Measurements from ENCODE around the gene LSM10. TPM values are rescaled to one million over a fixed set of nuclear protein-coding genes. Genes with fewer than 3 reads are reported as not detected.

The LSM10 gene
- total and polyA plus RNA-seq, 2 donors (not counting 3 experiments of a cell fraction or from before 2014, with no cell fraction given), result 38.2 to 76.9 TPM

- Histone ChIP-seq H3K4me2 (ENCODE audit: insufficient read depth, low read length) (peak overlapping the region; percentile 89), H4K20me1 (replicated peaks; ENCODE audit: control insufficient read depth, extremely low read depth, insufficient read depth, low read length) (no peaks in the 10 kb centered on the region), H3K9me3 (replicated peaks; ENCODE audit: control insufficient read depth, insufficient read depth, low read length) (no peaks in the 10 kb centered on the region), H3K79me2 (ENCODE audit: control insufficient read depth, insufficient read depth, low read length) (peaks cover 29% of the 10 kb centered on the region), H2AFZ (ENCODE audit: low read depth, low read length) (no peak overlapping the region), H3K9ac (replicated peaks; ENCODE audit: extremely low read depth, insufficient read depth, low read length) (peak overlapping the region; percentile 94), H3K36me3 (ENCODE audit: control insufficient read depth in 2 of 2, extremely low read depth in 1 of 2, insufficient read depth in 2 of 2, low read length in 2 of 2) (peaks cover 0 to 8% of the 10 kb centered on the region in 2 experiments), H3K27me3 (ENCODE audit: control insufficient read depth in 2 of 2, insufficient read depth in 2 of 2, low read length in 2 of 2) (no peaks in the 10 kb centered on the region), H3K4me3 (replicated peaks in 1 of 3; ENCODE audit: insufficient read depth in 1 of 3, low read depth in 1 of 3, low read length in 3 of 3) (no peak overlapping the region), H3K9me1 (replicated peaks; ENCODE audit: control insufficient read depth, extremely low read depth, insufficient read depth, low read length) (no peaks in the 10 kb centered on the region), H3K4me1 (ENCODE audit: control insufficient read depth, extremely low read depth, insufficient read depth, low read length) (peaks cover 24% of the 10 kb centered on the region), H3K27ac (ENCODE audit: insufficient read depth, low read depth, low read length) (peak overlapping the region; percentile 97)
- FAIRE-seq, result peak; percentile 8
- DNase-seq (ENCODE audit: low read depth, low spot score), result no peak
- CTCF ChIA-PET, result interaction anchor here (1.1 to 4.7 kb wide), 11 partner anchors 9 to 290 kb away, joined by 3 to 55 read pairs (median 8); partner anchors contain the start of genes EVA1B, LSM10 and SH3D21
- no TSS peak for BruUV-seq (replicated peaks)
- dilution Hi-C loops (cut with MboI; ENCODE audit: extremely low pct_ligation_motif_present, low sequenced_read_pairs) (no loop called here), intact Hi-C loops (cut with micrococcal nuclease) (loop anchor here (5.0 kb wide), 1 partner anchor 1090 kb away; no protein-coding TSS in a partner anchor)
- POLR2A ChIA-PET, result interaction anchor here (0.5 to 1.7 kb wide), 11 partner anchors 10 to 527 kb away, joined by 3 to 12 read pairs (median 5); partner anchors contain the start of gene LSM10
- TF ChIP-seq MYC (IDR thresholded peaks at IDR 0.05; ENCODE audit: low read depth, low read length), result no peak
- peak; percentile 25 for TF ChIP-seq FOS (IDR thresholded peaks at IDR 0.05; ENCODE audit: borderline replicate concordance, insufficient read depth, low read length)
Observed at GRCh38 chr1:36387141-36387949, 10.4 kb downstream of the LSM10 start.

GRCh38 chr1:36386265-36387140 is 11.2 kb downstream of the LSM10 start:
- H3K9me3 ChIP-seq (replicated peaks; ENCODE audit: control insufficient read depth, insufficient read depth, low read length), result no peaks in the 10 kb centered on the region
- H3K9me1 ChIP-seq (replicated peaks; ENCODE audit: control insufficient read depth, extremely low read depth, insufficient read depth, low read length), result no peaks in the 10 kb centered on the region
- H3K36me3 ChIP-seq (ENCODE audit: control insufficient read depth in 2 of 2, extremely low read depth in 1 of 2, insufficient read depth in 2 of 2, low read length in 2 of 2), result peaks cover 0 to 6% of the 10 kb centered on the region in 2 experiments
- peak; percentile 98 for DNase-seq (ENCODE audit: low read depth, low spot score)
- peak; percentile 99 for FAIRE-seq
- peak overlapping the region; percentile 6 for H2AFZ ChIP-seq (ENCODE audit: low read depth, low read length)
- ChIA-PET CTCF (interaction anchor here (1.1 to 4.7 kb wide), 11 partner anchors 10 to 290 kb away, joined by 3 to 55 read pairs (median 8); partner anchors contain the start of genes EVA1B, LSM10 and SH3D21), POLR2A (interaction anchor here (0.5 to 1.7 kb wide), 12 partner anchors 9 to 526 kb away, joined by 3 to 12 read pairs (median 5); partner anchors contain the start of gene LSM10)
- H3K4me3 ChIP-seq (replicated peaks in 1 of 3; ENCODE audit: insufficient read depth in 1 of 3, low read depth in 1 of 3, low read length in 3 of 3), result peak overlapping the region; percentile 27 to 72 (median 34)
- H3K27ac ChIP-seq (ENCODE audit: insufficient read depth, low read depth, low read length), result peak overlapping the region; percentile 97
- H3K9ac ChIP-seq (replicated peaks; ENCODE audit: extremely low read depth, insufficient read depth, low read length), result peak overlapping the region; percentile 94
- TSS peak; percentile 83 for BruUV-seq (replicated peaks)
- dilution Hi-C loops (cut with MboI; ENCODE audit: extremely low pct_ligation_motif_present, low sequenced_read_pairs), result no loop called here
- H3K4me2 ChIP-seq (ENCODE audit: insufficient read depth, low read length), result peak overlapping the region; percentile 89
- H3K27me3 ChIP-seq (ENCODE audit: control insufficient read depth in 2 of 2, insufficient read depth in 2 of 2, low read length in 2 of 2), result no peaks in the 10 kb centered on the region
- H4K20me1 ChIP-seq (replicated peaks; ENCODE audit: control insufficient read depth, extremely low read depth, insufficient read depth, low read length), result no peaks in the 10 kb centered on the region
- peaks cover 38% of the 10 kb centered on the region for H3K79me2 ChIP-seq (ENCODE audit: control insufficient read depth, insufficient read depth, low read length)
- intact Hi-C loops (cut with micrococcal nuclease), result loop anchor here (1.0 to 5.0 kb wide), 7 partner anchors 11 to 1091 kb away; partner anchors contain the start of genes EVA1B, LSM10 and TRAPPC3
- H3K4me1 ChIP-seq (ENCODE audit: control insufficient read depth, extremely low read depth, insufficient read depth, low read length), result peaks cover 24% of the 10 kb centered on the region
- TF ChIP-seq GATA2 (IDR thresholded peaks at IDR 0.05; ENCODE audit: insufficient read depth, insufficient read length, low read depth, low read length) (no peak), MYC (IDR thresholded peaks at IDR 0.05; ENCODE audit: low read depth, low read length) (no peak), CTCF (IDR thresholded peaks at IDR 0.05; ENCODE audit: extremely low read depth in 1 of 2, insufficient read depth in 1 of 2, low read depth in 1 of 2, low read length in 2 of 2) (no peak), FOS (IDR thresholded peaks at IDR 0.05; ENCODE audit: borderline replicate concordance, insufficient read depth, low read length) (peak; percentile 99), EZH2 (IDR thresholded peaks at IDR 0.05; ENCODE audit: borderline replicate concordance, low read depth, low read length, severe bottlenecking) (no peak), POLR2A (IDR thresholded peaks at IDR 0.05; ENCODE audit: low read depth, low read length) (peak; percentile 88), MAX (IDR thresholded peaks at IDR 0.05; ENCODE audit: insufficient read depth, insufficient read length) (no peak), JUN (IDR thresholded peaks at IDR 0.05; ENCODE audit: borderline replicate concordance, insufficient read depth, insufficient read length, low read depth) (peak; percentile 90), POLR2AphosphoS5 (IDR thresholded peaks at IDR 0.05; ENCODE audit: insufficient read depth, low read depth, low read length) (peak; percentile 96)

Data from endothelial cell of umbilical vein (primary cell).